Measurements from ENCODE around the gene IFNL1. TPM values are rescaled to one million over a fixed set of nuclear protein-coding genes. Genes with fewer than 3 reads are reported as not detected.
"Not testable (repeated sequence)": the region's sequence is repeated elsewhere in the genome, so short reads cannot be mapped to it uniquely, and the experiment has no call there.

The IFNL1 gene
- total and polyA plus RNA-seq, 4 donors, result not detected

DNA sequence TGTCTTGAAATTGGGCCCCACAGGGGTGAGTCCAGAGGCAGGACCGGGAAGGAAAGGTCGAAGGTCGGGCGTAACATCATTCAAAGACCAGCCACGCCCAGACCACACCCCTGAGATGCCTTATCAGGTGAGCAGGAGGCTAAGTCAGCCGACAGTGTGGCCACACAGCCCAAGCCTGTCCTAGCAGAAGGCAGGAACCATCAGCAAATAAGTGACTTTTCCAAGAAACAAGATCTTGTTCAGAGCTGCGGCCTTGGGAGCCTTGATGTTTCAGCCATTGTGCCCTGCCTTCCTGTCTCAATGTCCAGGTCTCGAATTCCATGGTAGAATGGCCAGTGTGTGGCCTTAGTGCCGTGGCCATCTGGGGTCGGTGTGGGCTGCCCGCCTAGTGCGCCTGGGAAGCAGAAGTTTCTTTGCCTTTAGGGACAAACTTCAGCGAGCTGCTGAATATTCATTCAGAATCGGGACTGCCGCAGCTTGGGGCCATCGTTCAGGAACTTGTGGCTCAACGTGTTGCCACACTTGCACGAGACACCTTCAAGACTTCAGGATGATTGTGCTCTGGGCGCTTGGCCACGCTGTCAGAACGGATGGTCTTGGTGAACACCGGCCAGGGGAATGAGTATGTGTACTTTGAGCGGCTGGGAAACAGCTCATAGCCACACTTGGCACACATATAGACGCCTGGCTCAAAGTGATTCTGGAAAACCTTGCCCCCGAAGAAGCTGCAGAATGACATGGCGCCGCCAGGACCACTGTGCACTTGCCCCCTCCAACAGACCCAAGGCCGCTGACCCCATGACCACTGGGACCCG, 41.5 kb upstream of the IFNL1 start:
- H3K4me3 ChIP-seq (ENCODE audit: low read length in 2 of 2), result no peak overlapping the region
- WGBS, 2 donors, result 82% methylated on average over 29 of the region's 29 CpGs
- peaks cover 0 to 3% of the 10 kb centered on the region in 2 donors for H3K27me3 ChIP-seq (ENCODE audit: control insufficient read depth in 1 of 2, insufficient read depth in 2 of 2, low read length in 1 of 2)
- intact Hi-C loops (cut with DNase I), result no loop called here
- no peak overlapping the region for H3K27ac ChIP-seq (ENCODE audit: low read depth in 1 of 2, low read length in 2 of 2)
- peaks cover 3% of the 10 kb centered on the region for H3K9me3 ChIP-seq (ENCODE audit: control insufficient read depth, low read length)
- no peaks in the 10 kb centered on the region for H3K4me1 ChIP-seq (ENCODE audit: control insufficient read depth in 1 of 2, insufficient read depth in 2 of 2, low read length in 2 of 2)
- no peaks in the 10 kb centered on the region for H3K36me3 ChIP-seq (ENCODE audit: control insufficient read depth in 1 of 2, insufficient read depth in 2 of 2, low read length in 1 of 2)
- ATAC-seq (ENCODE audit: low FRiP score), result no peak
- no peak for DNase-seq

DNA sequence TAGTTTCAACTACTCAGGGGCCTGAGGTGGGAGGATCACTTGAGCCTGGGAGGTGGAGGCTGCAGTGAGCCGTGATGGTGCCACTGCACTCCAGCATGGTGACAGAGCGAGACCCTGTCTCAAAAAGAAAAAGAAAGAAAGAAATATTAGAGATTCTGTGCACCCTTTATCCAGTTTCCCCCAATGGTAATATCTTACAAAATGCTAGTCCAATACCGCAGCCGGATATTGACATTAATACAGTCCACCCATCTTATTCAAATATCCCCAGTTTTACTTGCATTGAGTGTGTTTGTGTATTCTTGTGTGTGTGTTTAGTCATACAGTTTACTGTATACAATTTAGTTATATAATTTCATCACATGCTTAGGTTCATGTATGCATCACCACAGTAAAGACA, 39.0 kb upstream of the IFNL1 start:
- Histone ChIP-seq H3K27me3 (ENCODE audit: control insufficient read depth in 1 of 2, insufficient read depth in 2 of 2, low read length in 1 of 2) (peaks cover 0 to 3% of the 10 kb centered on the region in 2 donors), H3K9me3 (ENCODE audit: control insufficient read depth, low read length) (peaks cover 3% of the 10 kb centered on the region), H3K4me3 (ENCODE audit: low read length in 2 of 2) (no peak overlapping the region), H3K36me3 (ENCODE audit: control insufficient read depth in 1 of 2, insufficient read depth in 2 of 2, low read length in 1 of 2) (no peaks in the 10 kb centered on the region), H3K4me1 (ENCODE audit: control insufficient read depth in 1 of 2, insufficient read depth in 2 of 2, low read length in 2 of 2) (no peaks in the 10 kb centered on the region), H3K27ac (ENCODE audit: low read depth in 1 of 2, low read length in 2 of 2) (no peak overlapping the region)
- ATAC-seq (ENCODE audit: low FRiP score) (no peak), DNase-seq (no peak)
- WGBS, 2 donors, result 85 to 95% methylated on average over 4 of the region's 4 CpGs
- intact Hi-C loops (cut with DNase I), result no loop called here

- Histone ChIP-seq H3K4me1 (ENCODE audit: control insufficient read depth in 1 of 2, insufficient read depth in 2 of 2, low read length in 2 of 2) (no peaks in the 10 kb centered on the region), H3K36me3 (ENCODE audit: control insufficient read depth in 1 of 2, insufficient read depth in 2 of 2, low read length in 1 of 2) (no peaks in the 10 kb centered on the region), H3K9me3 (ENCODE audit: control insufficient read depth, low read length) (peaks cover under 1% of the 10 kb centered on the region), H3K27me3 (ENCODE audit: control insufficient read depth in 1 of 2, insufficient read depth in 2 of 2, low read length in 1 of 2) (peaks cover 0 to under 1% of the 10 kb centered on the region in 2 donors), H3K4me3 (ENCODE audit: low read length in 2 of 2) (no peak overlapping the region), H3K27ac (ENCODE audit: low read depth in 1 of 2, low read length in 2 of 2) (no peak overlapping the region)
- DNase-seq, result no peak
- intact Hi-C loops (cut with DNase I), result no loop called here
- 67 to 69% methylated on average over 3 of the region's 3 CpGs for WGBS, 2 donors
- ATAC-seq (ENCODE audit: low FRiP score), result no peak
Observed at GRCh38 chr19:39261704-39262103, 34.5 kb upstream of the IFNL1 start.

GRCh38 chr19:39262496-39262895, 33.7 kb upstream of the IFNL1 start:
- ATAC-seq (ENCODE audit: low FRiP score) (no peak), DNase-seq (no peak)
- Histone ChIP-seq H3K27ac (ENCODE audit: low read depth in 1 of 2, low read length in 2 of 2) (no peak overlapping the region), H3K4me1 (ENCODE audit: control insufficient read depth in 1 of 2, insufficient read depth in 2 of 2, low read length in 2 of 2) (no peaks in the 10 kb centered on the region), H3K27me3 (ENCODE audit: control insufficient read depth in 1 of 2, insufficient read depth in 2 of 2, low read length in 1 of 2) (no peaks in the 10 kb centered on the region), H3K36me3 (ENCODE audit: control insufficient read depth in 1 of 2, insufficient read depth in 2 of 2, low read length in 1 of 2) (no peaks in the 10 kb centered on the region), H3K4me3 (ENCODE audit: low read length in 2 of 2) (no peak overlapping the region), H3K9me3 (ENCODE audit: control insufficient read depth, low read length) (no peaks in the 10 kb centered on the region)
- intact Hi-C loops (cut with DNase I), result no loop called here
- 86 to 91% methylated on average over 4 of the region's 4 CpGs for WGBS, 2 donors

GRCh38 chr19:39263912-39264305, 32.3 kb upstream of the IFNL1 start:
- 6% methylated on average over 17 of the region's 17 CpGs for WGBS, 2 donors
- intact Hi-C loops (cut with DNase I), result no loop called here
- H3K27me3 ChIP-seq (ENCODE audit: control insufficient read depth in 1 of 2, insufficient read depth in 2 of 2, low read length in 1 of 2), result no peaks in the 10 kb centered on the region
- ATAC-seq (ENCODE audit: low FRiP score), result no peak
- no peak overlapping the region for H3K4me3 ChIP-seq (ENCODE audit: low read length in 2 of 2)
- no peaks in the 10 kb centered on the region for H3K4me1 ChIP-seq (ENCODE audit: control insufficient read depth in 1 of 2, insufficient read depth in 2 of 2, low read length in 2 of 2)
- H3K9me3 ChIP-seq (ENCODE audit: control insufficient read depth, low read length), result no peaks in the 10 kb centered on the region
- H3K36me3 ChIP-seq (ENCODE audit: control insufficient read depth in 1 of 2, insufficient read depth in 2 of 2, low read length in 1 of 2), result no peaks in the 10 kb centered on the region
- no peak overlapping the region for H3K27ac ChIP-seq (ENCODE audit: low read depth in 1 of 2, low read length in 2 of 2)
- DNase-seq, result no peak

DNA sequence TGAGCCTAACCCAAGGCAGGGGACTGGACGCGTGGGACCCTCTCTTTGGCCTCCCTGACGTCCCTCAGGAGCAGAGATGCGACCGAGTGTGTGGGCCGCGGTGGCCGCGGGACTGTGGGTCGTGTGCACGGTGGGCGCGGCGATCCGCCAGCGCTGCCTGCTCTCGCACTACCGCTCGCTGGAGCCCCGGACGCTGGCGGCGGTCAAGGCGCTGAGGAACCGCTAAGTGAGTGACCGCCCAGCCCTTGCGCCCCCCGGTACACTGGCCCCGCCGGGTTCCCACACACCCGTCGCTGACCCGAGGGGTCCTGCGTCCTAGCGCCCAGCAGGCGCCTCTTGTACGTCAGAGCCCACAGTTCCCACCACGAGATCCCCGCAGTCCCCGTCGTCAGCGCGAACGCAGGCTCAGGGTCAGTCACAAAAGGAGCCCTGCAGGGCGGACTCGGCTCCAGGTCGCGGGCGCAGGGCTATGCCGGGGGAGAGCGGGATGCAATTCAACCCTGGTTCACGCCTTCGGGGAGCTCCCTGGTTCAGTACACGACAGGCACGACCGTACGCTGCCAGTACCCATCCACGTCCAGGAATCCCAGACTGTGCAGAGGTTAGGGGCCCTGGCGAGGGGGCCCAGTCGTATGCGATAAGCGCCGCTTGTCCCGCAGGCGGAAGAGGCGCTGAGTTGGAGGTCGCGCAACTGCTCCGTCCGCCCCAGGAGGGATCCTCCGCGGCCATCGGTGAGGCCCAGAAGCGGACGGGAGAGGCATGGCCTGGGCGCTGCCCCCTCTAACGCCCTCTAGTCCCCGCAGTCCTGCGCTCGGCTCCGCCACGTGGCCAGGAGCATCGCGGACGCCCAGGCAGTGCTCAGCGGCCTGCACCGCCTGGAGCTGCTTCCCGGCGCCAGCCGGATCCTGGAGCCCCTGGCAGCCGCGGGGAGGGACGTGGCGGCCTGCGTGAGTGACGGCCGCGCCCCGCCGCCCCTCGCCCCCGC, 31.6 kb upstream of the IFNL1 start:
- ATAC-seq (ENCODE audit: low FRiP score), result no peak
- H3K27ac ChIP-seq (ENCODE audit: low read depth in 1 of 2, low read length in 2 of 2), result no peak overlapping the region
- H3K9me3 ChIP-seq (ENCODE audit: control insufficient read depth, low read length), result no peaks in the 10 kb centered on the region
- intact Hi-C loops (cut with DNase I), result no loop called here
- H3K36me3 ChIP-seq (ENCODE audit: control insufficient read depth in 1 of 2, insufficient read depth in 2 of 2, low read length in 1 of 2), result no peaks in the 10 kb centered on the region
- H3K4me1 ChIP-seq (ENCODE audit: control insufficient read depth in 1 of 2, insufficient read depth in 2 of 2, low read length in 2 of 2), result no peaks in the 10 kb centered on the region
- H3K27me3 ChIP-seq (ENCODE audit: control insufficient read depth in 1 of 2, insufficient read depth in 2 of 2, low read length in 1 of 2), result no peaks in the 10 kb centered on the region
- peak in 1 of 2 donors; percentile 73 for DNase-seq
- H3K4me3 ChIP-seq (ENCODE audit: low read length in 2 of 2), result no peak overlapping the region
- WGBS, 2 donors, result 2 to 3% methylated on average over 82 to 102 of the region's 102 CpGs

GRCh38 chr19:39265321-39265916, 30.8 kb upstream of the IFNL1 start:
- 22 to 23% methylated on average over 38 to 39 of the region's 39 CpGs for WGBS, 2 donors
- no peaks in the 10 kb centered on the region for H3K9me3 ChIP-seq (ENCODE audit: control insufficient read depth, low read length)
- no peaks in the 10 kb centered on the region for H3K4me1 ChIP-seq (ENCODE audit: control insufficient read depth in 1 of 2, insufficient read depth in 2 of 2, low read length in 2 of 2)
- no peak overlapping the region for H3K4me3 ChIP-seq (ENCODE audit: low read length in 2 of 2)
- intact Hi-C loops (cut with DNase I), result no loop called here
- no peak overlapping the region for H3K27ac ChIP-seq (ENCODE audit: low read depth in 1 of 2, low read length in 2 of 2)
- H3K36me3 ChIP-seq (ENCODE audit: control insufficient read depth in 1 of 2, insufficient read depth in 2 of 2, low read length in 1 of 2), result no peaks in the 10 kb centered on the region
- DNase-seq (peak in 1 of 2 donors; percentile 69), ATAC-seq (ENCODE audit: low FRiP score) (no peak)
- H3K27me3 ChIP-seq (ENCODE audit: control insufficient read depth in 1 of 2, insufficient read depth in 2 of 2, low read length in 1 of 2), result no peaks in the 10 kb centered on the region

DNA sequence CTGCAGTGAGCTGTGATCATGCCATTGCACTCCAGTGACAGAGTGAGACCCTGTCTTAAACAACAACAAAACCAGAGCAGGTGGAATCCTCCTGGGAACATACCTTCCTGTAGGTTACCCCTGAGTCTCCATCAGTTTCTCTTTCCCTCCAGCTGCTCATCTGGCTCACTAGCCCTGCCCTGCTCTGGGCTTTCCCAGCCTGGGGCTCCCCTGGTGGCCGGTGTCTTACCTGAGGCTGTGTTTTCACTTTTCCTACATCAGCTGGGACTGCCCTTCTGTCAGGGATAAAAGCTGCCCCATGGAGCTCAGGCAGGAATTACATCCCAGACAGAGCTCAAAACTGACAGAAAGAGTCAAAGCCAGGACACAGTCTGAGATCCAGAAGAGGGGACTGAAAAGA, 28.1 kb upstream of the IFNL1 start, which contains the start of gene IFNL2:
TSS of gene IFNL2 (plus strand) at position 312 of the 400 bp plus-strand sequence. CDS start 173 bp downstream, outside the sequence.
- H3K4me3 ChIP-seq (ENCODE audit: low read length in 2 of 2); H3K27me3 ChIP-seq (ENCODE audit: control insufficient read depth in 1 of 2, insufficient read depth in 2 of 2, low read length in 1 of 2); ATAC-seq (ENCODE audit: low FRiP score); H3K4me1 ChIP-seq (ENCODE audit: control insufficient read depth in 1 of 2, insufficient read depth in 2 of 2, low read length in 2 of 2); H3K27ac ChIP-seq (ENCODE audit: low read depth in 1 of 2, low read length in 2 of 2); intact Hi-C loops (cut with DNase I); H3K9me3 ChIP-seq (ENCODE audit: control insufficient read depth, low read length); H3K36me3 ChIP-seq (ENCODE audit: control insufficient read depth in 1 of 2, insufficient read depth in 2 of 2, low read length in 1 of 2); DNase-seq: not testable (repeated sequence)
- WGBS, 2 donors, result no CpG with 5 or more reads among the region's 1 CpG

All from aorta (tissue), 5 donors.